ENCODE results near the gene NCOA1. TPM values are rescaled to one million over a fixed set of nuclear protein-coding genes. Genes with fewer than 3 reads are reported as not detected.

Gene NCOA1
- total and polyA plus RNA-seq, 2 donors (not counting 3 experiments of a cell fraction or from before 2014, with no cell fraction given) = 11.4 to 14.1 TPM

- no peak overlapping the region for H3K9ac ChIP-seq (replicated peaks; ENCODE audit: extremely low read depth, insufficient read depth, low read length)
- no peaks in the 10 kb centered on the region for H3K9me1 ChIP-seq (replicated peaks; ENCODE audit: control insufficient read depth, extremely low read depth, insufficient read depth, low read length)
- H4K20me1 ChIP-seq (replicated peaks; ENCODE audit: control insufficient read depth, extremely low read depth, insufficient read depth, low read length) = no peaks in the 10 kb centered on the region
- H3K9me3 ChIP-seq (replicated peaks; ENCODE audit: control insufficient read depth, insufficient read depth, low read length) = no peaks in the 10 kb centered on the region
- no peaks in the 10 kb centered on the region for H3K79me2 ChIP-seq (ENCODE audit: control insufficient read depth, insufficient read depth, low read length)
- intact Hi-C loops (cut with micrococcal nuclease) (no loop called here), dilution Hi-C loops (cut with MboI; ENCODE audit: extremely low pct_ligation_motif_present, low sequenced_read_pairs) (no loop called here)
- POLR2A ChIA-PET = no interaction called here
- BruUV-seq (replicated peaks) = no TSS peak
- H3K27ac ChIP-seq (ENCODE audit: insufficient read depth, low read depth, low read length) = no peak overlapping the region
- no peaks in the 10 kb centered on the region for H3K27me3 ChIP-seq (ENCODE audit: control insufficient read depth in 2 of 2, insufficient read depth in 2 of 2, low read length in 2 of 2)
- H3K4me2 ChIP-seq (ENCODE audit: insufficient read depth, low read length) = no peak overlapping the region
- CTCF ChIA-PET = no interaction called here
- no peak overlapping the region for H3K4me3 ChIP-seq (replicated peaks in 1 of 3; ENCODE audit: insufficient read depth in 1 of 3, low read depth in 1 of 3, low read length in 3 of 3)
- TF ChIP-seq POLR2AphosphoS5 (IDR thresholded peaks at IDR 0.05; ENCODE audit: insufficient read depth, low read depth, low read length) (no peak), CTCF (IDR thresholded peaks at IDR 0.05; ENCODE audit: extremely low read depth in 1 of 2, insufficient read depth in 1 of 2, low read depth in 1 of 2, low read length in 2 of 2) (no peak), MAX (IDR thresholded peaks at IDR 0.05; ENCODE audit: insufficient read depth, insufficient read length) (no peak), GATA2 (IDR thresholded peaks at IDR 0.05; ENCODE audit: insufficient read depth, insufficient read length, low read depth, low read length) (no peak), POLR2A (IDR thresholded peaks at IDR 0.05; ENCODE audit: low read depth, low read length) (no peak), MYC (IDR thresholded peaks at IDR 0.05; ENCODE audit: low read depth, low read length) (no peak), FOS (IDR thresholded peaks at IDR 0.05; ENCODE audit: borderline replicate concordance, insufficient read depth, low read length) (no peak), JUN (IDR thresholded peaks at IDR 0.05; ENCODE audit: borderline replicate concordance, insufficient read depth, insufficient read length, low read depth) (no peak), EZH2 (IDR thresholded peaks at IDR 0.05; ENCODE audit: borderline replicate concordance, low read depth, low read length, severe bottlenecking) (no peak)
- FAIRE-seq = no peak
- H3K4me1 ChIP-seq (ENCODE audit: control insufficient read depth, extremely low read depth, insufficient read depth, low read length) = no peaks in the 10 kb centered on the region
- peaks cover 0 to 4% of the 10 kb centered on the region in 2 experiments for H3K36me3 ChIP-seq (ENCODE audit: control insufficient read depth in 2 of 2, extremely low read depth in 1 of 2, insufficient read depth in 2 of 2, low read length in 2 of 2)
- H2AFZ ChIP-seq (ENCODE audit: low read depth, low read length) = no peak overlapping the region
- DNase-seq (ENCODE audit: low read depth, low spot score) = no peak
Observed at GRCh38 chr2:24711865-24712264, 220.8 kb downstream of the NCOA1 start.

Data from endothelial cell of umbilical vein (primary cell).